Activated CD4-positive, CD25-positive, alpha-beta regulatory T cell treated with anti-CD3 and anti-CD28 coated beads, Interleukin-2, amount 50 U/mL, for 24 hours (primary cell): Measurements from ENCODE around the gene NEK1.

Experiments used
- ATAC-seq, 2 donors: fragments of 150-1000 bp; cut with Tn5 transposase; one replicate each; pipeline ENCODE4 v1.10.0; 2021; ENCODE audit warnings: mild to moderate bottlenecking in 1 of 2, moderate library complexity in 1 of 2

NEK1 gene

DNA sequence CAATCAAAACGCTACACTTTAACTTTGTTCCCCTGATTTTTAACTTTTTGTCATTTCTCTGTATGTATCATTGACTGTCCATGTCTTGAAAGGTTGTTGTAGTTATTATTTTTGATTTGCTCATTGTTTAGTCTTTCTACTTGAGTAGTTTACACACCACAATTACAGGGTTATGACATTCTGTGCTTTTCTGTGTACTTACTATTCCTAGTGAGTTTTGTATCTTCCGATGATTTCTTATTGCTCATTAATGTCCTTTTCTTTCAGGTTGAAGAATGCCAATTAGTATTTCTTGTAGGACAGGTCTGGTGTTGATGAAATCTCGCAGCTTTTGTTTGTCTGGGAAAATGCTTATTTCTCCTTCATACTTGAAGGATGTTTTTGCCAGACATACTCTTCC is 252.4 kb downstream of the NEK1 start:
- no peak for ATAC-seq

DNA sequence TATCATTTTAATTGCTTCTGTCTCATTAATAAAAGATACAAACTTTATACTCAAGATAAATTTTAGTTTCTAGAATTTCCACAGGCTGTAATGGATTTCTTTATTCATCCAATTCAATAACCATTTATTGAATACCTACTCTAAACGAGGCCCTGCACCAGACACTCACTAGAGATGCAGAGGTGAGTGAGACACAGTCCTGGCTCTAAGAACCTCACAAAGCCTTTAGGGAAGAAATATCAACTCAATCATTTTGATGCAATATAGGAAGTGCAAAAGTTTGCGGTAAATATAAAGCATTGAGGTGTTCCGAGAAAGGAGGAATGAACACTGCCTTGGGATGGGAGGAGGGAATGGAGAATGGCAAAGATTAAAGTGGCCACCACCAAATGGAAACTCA is 260.0 kb downstream of the NEK1 start:
- no peak for ATAC-seq

DNA sequence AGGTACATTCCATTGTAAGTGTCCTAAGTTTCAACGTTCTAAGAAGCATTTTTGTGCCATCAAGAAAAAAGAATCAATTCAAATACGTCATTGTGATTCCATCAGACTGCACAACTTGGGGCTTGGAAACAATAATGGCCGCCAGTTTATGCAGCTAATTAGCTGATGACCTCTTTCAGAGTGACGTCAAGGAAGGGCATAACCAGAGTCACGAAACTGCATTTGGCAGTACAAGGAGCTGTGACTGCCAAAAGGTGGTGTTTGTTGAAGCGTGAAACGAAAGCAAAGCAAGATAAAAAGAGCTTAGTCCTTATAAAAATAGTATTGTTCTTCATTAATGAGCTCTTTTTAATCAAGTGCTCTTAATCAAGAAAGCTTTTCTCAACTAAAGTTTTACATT is 260.5 kb downstream of the NEK1 start:
- no peak for ATAC-seq

DNA sequence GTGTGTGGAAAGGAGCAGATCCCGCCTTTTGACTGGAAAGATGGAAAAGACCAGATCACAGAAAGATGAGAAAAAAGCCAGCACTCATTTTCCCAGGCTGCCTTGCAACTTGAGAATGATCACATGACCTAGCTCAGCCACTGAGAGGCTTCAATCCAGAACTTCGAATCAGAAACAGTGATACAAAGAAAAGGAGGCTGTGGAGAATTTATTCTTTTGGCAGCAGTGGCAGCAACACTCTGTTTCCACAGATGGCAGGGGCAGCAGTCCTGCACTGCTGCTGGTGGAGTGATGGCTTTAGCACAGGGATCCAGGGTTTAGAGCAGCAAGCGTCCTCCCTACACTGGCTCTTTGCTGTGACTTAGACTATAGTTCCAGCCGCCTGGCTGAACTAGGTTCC is 263.8 kb downstream of the NEK1 start:
- ATAC-seq = no peak

DNA sequence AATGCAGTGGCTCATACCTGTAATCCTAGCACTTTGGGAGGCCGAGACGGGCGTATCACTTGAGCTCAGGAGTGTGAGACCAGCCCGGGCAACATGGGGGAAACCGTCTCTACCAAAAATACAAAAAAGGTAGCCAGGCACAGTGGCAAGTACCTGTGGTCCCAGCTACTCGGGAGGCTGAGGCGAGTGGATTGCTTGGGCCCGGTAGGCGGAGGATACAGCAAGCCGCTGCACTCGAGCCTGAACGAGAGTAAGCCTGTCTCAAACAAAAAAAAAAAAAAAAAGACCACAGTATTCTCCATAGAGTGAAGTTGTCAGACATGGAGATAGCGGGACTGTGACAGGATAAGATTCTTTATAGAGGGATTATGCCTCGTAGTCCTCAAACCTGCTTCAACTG is 265.5 kb downstream of the NEK1 start:
- no peak for ATAC-seq

DNA sequence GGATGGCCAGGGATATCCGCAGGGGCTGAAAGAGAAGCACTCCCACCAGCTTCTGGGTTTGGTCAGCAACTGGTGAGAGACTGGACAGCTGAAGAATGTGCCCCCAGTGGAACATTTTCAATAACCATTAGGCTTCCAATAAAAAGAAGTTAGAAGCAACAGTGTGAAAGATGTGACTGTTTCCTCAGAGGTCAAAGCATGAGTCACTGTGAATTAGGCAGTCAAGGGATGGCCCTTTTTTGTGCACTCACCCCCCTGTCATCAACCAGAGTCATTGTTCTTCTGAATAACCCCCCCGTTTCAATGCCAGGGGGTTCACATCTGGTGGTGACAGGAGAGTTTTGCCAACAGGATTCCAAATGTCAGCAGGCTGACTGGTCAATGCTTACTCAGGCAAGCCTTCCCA is 267.1 kb downstream of the NEK1 start:
- no peak for ATAC-seq
